Stimulated activated CD4-positive, alpha-beta T cell treated with anti-CD3 and anti-CD28 coated beads, Interleukin-15, amount 100 ng/mL, for 1 hour (primary cell): Measurements from ENCODE around the gene PRSS12.
"Not testable (repeated sequence)": the region's sequence is repeated elsewhere in the genome, so short reads cannot be mapped to it uniquely, and the experiment has no call there.

Source experiments
- DNase-seq, 2 donors: peaks; one replicate each; pipeline ENCODE4 v3.0.0-alpha.2; 2020; ENCODE audit warnings: low read depth in 1 of 2, low spot score in 1 of 2

PRSS12 gene

DNA sequence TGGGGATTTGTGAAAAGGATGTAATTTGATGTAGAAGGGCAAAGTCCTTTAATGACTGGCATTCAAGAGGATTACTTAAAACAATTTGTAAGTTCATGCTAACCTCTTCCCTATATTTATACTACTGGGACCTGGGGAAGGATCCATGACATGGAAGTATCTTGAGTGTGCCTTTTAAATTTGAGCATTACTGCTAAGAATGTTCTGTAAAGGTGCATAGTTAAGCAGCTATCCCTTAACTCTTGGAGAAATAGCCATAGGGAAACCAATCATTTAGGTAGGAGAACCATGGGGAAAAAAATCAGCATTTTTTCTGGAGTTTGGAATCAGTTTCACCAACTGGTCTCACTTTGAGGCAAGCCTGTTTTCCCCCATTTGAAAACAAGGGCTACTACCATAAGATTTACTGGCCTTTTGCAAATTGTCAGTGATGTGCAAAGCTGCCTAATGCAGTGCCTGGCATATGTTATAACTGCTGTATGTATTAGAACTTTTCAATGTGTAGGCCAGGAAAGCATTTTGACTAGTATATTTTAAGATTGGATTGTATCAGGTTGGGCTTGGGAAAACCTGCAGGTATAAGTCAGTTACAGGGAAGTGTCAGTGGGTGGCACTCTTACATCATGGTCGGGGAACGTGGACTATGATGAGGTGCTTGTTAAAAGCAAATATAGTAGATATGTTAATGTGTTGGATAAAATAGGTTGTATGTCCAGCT, 72.1 kb downstream of the PRSS12 start:
- DNase-seq = no peak

DNA sequence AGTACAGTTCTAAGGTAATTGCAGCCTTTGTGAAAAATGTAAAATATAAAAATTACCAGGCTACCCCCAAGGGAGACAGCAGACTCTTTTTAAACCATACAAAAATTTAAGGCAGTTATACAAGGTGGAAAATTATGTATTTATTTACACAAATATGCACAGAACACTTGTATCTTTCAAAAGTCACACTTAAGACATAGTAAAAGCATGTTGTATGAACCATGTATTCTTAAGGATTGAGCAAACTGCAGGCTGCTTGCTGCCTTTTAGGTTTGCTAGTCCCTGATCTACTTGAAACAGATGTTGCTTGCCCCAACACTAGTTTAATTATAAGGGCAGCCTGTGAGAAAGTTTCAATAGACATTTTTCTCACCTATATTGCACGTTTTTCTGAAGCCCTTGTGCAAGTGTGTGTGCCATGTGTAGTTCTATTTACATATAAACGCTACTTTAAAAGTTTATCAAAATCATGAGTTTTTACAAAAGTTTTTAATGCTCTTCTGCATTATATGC, 72.8 kb downstream of the PRSS12 start:
- no peak for DNase-seq

DNA sequence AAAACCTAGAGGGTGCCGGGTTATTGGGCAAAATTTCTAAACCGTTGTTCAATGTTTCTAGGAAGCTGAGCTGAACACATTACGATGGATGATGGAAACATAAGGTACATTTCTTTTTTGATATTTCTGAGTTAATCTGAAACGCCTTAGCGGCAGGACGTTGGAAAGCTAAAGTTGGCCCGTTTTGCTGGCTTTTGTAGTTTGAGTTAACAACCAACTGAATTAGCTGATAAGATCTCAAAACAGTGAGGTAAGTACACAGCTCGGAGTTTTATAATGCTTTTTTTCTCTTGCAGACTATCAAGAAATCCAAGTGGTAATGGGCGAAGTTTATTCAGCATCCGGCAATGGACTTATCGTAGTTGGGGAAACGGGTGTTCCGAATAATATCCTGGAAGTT, 73.5 kb downstream of the PRSS12 start:
- no peak for DNase-seq

- peak; percentile 94 to 96 for DNase-seq
These were observed 74.1 kb downstream of the PRSS12 start for GRCh38 chr4:118278473-118279274.

DNA sequence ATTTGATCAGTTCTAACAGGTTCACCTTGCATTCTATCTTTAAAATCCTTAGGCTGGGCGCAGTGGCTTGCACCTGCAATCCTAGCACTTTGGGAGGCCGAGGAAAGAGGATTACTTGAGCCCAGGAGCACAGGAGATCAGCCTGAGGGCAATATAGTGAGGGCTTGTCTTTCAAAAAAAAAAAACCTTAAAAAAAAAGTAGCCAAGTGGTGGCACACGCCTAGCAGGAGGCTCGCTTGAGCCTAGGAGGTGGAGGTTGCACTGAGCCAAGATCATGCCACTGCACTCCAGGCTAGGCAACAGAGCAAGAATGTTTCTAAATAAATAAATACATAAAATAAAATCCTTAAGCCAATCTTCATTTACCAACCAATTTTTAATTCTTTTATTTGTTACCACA, 75.6 kb downstream of the PRSS12 start:
- no peak for DNase-seq

- DNase-seq = no peak
These were observed 76.2 kb downstream of the PRSS12 start for GRCh38 chr4:118276580-118276979.

DNA sequence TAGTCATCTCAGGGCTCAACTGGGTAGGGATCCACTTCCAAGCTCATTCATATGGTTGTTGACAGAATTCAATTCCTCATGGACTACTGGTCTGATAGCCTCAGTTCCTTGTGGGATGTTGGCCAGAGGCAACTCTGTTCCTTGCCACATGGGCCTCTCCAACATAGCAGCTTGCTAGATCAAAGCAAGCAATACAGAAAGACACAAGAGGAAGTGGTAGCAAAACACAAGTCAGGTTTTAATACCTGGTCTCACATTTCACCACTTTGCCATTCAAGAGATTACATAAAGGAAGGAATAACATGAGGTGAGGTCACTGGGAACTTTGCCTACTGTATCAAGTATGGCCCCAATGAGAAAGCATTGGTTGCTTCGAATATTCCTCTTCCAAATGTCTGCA, 79.2 kb downstream of the PRSS12 start:
- no peak for DNase-seq

GRCh38 chr4:118271788-118272187, 81.0 kb downstream of the PRSS12 start:
- DNase-seq = no peak

DNA sequence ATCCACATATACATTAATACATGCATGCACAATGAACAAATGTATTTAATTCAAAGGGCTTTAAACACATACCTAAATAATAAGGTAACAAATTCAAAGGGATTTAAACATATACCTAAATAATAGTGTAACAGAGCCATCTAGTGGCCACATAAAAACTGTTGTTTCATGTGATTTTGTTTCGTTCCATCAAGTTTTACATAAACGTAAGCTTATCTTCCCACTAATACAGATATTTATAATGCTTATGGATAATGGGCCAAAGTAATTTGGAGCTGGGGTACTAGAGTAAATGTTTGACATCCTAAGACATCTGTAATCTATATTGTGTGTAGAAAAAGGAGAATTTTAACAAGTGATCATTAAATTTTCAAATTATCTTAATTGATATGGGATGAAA, 82.3 kb downstream of the PRSS12 start:
- DNase-seq = no peak

GRCh38 chr4:118268780-118269179, 84.0 kb downstream of the PRSS12 start:
- no peak for DNase-seq

DNA sequence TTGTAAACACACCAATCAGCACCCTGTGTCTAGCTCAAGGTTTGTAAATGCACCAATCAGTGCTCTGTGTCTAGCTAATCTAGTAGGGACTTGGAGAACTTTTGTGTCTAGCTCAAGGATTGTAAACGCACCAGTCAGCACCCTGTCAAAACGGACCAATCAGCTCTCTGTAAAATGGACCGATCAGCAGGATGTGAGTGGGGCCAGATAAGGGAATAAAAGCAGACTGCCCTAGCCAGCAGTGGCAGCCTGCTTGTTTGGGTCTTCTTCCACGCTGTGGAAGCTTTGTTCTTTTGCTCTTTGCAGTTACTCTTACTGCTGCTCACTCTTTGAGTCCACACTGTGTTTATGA, 86.7 kb downstream of the PRSS12 start:
- DNase-seq = not testable (repeated sequence)

DNA sequence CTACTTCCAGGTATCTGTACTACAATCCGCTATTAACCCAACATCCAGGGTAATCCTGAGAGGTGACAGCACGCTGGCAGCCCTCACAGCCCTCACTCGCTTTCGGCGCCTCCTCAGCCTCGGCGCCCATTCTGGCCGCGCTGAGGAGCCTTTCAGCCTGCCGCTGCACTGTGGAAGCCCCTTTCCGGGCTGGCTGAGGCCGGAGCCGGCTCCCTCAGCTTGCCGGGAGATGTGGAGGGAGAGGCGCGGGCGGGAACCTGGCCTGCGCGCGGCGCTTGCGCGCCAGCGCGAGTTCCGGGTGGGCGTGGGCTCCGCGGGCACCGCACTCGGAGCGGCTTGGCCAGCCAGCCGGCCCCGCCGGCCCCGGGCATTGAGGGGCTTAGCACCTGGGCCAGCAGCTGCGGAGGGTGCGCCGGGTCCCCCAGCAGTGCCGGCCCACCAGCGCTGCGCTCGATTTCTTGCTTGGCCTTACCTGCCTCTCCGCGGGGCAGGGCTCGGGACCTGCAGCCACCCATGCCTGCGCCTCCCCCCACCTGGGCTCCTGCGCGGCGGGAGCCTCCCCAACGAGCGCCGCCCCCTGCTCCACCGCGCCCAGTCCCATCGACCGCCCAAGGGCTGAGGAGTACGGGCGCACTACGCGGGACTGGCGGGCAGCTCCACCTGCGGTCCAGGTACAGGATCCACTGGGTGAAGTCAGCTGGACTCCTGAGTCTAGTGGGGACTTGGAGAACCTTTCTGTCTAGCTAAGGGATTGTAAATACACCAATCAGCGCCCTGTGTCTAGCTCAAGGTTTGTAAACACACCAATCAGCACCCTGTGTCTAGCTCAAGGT, 87.3 kb downstream of the PRSS12 start:
- DNase-seq = no peak

GRCh38 chr4:118264096-118264495, 88.7 kb downstream of the PRSS12 start:
- DNase-seq = no peak

GRCh38 chr4:118260309-118260708, 92.5 kb downstream of the PRSS12 start:
- no peak for DNase-seq

DNA sequence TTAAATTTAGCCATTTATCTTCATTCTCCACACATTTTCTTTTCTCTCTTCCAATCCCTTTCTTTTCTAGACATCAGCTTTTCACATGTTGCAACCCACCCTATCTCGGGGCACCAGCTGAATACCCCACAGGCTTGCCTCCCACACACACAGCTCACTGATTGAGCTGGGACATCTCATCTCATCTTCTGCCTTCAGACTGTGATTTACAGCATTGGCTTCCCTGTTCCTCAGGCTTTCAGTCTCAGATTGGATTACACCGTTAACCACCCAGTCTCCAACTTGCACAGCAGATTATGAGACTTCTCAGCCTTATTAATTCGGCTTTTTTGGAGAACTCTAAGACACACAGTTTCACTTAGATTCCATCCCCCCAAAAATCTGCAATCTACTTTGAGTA, 93.7 kb downstream of the PRSS12 start:
- DNase-seq = no peak

DNA sequence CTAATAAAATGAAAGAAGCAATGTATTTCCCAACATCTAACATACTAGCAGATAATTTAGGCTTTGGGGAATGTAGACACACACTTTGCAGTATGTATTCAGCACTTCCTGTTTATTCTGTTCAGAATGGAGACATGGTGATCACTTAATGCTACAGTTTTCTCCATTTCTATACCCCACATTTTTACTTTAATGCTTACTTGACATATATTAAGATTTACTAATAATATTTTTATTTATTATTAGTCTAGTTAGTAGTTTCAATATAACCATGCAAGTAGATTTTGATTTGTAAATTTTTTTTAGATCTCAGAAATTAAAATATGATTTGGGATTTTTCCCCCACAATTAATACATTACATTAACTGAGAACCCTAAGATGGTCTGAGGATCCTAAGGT, 98.4 kb downstream of the PRSS12 start:
- DNase-seq = no peak

DNA sequence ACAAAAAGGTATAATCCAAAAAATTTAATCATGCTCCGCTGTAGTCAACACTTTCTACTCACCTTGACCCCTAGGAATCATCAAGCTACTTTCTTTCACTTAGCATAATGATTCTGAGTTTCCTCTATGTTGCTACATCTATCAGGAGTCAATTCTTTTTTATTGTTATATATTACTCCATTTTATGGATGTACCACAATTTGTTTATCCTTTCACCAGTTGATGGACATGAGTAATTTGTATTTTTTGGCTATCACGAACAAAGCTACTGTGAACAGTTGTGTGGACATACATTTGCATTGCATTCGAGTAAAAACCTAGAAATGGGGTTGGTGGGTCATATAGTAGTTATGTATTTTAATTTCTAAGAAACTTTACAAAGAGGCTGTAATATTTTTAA, 102.9 kb downstream of the PRSS12 start:
- no peak for DNase-seq

DNA sequence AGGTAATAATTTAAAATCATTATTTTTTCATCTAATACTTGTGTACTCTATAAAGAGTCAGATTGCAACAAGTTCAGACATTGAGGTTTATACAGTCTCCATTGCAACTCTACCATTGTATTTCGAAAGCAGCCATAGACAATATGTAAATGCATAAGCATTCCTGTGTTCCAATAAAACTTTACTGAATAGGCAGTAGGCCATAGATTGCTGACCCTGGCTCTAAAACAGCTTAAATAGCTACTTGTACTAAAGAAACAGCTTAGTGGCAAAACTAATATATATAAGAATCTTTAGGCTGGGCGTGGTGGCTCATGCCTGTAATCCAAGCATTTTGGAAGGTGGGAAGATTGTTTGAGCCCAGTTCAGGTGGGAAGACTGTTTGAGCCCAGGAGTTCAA, 115.3 kb downstream of the PRSS12 start:
- no peak for DNase-seq

GRCh38 chr4:118235566-118236120, 117.2 kb downstream of the PRSS12 start:
- DNase-seq = no peak
